Osteocyte (in vitro differentiated cells): ENCODE results near the gene AGTRAP. TPM values are rescaled to one million over a fixed set of nuclear protein-coding genes. Genes with fewer than 3 reads are reported as not detected.

Experiments used
- total RNA-seq: library from RNA; stranded (reverse); gene quantifications from 2 replicates; pipeline ENCODE4 v1.2.1, GENCODE V29; 2021

The AGTRAP gene
- total RNA-seq, 1 donor from 2014 or later = 25.4 TPM

Other genes with a start within 250 kb of the AGTRAP start
- 1.4 and 2.0 TPM in 2 replicates for gene FBXO2, start 81.7 kb upstream of the AGTRAP start, total RNA-seq
- 27.7 and 29.6 TPM in 2 replicates for gene FBXO44, start 81.3 kb upstream of the AGTRAP start, total RNA-seq
- 7.8 and 8.4 TPM in 2 replicates for gene FBXO6, start 71.9 kb upstream of the AGTRAP start, total RNA-seq
- gene MAD2L2, start 55.0 kb upstream of the AGTRAP start, total RNA-seq = 48.0 and 50.1 TPM in 2 replicates
- 0.10 and 0.21 TPM in 2 replicates for gene DRAXIN, start 44.4 kb upstream of the AGTRAP start, total RNA-seq
- gene C1orf167, start 26.1 kb downstream of the AGTRAP start, total RNA-seq = not detected in 2 replicates
- 30.5 and 33.2 TPM in 2 replicates for gene MTHFR, start 69.8 kb downstream of the AGTRAP start, total RNA-seq
- gene CLCN6, start 70.1 kb downstream of the AGTRAP start, total RNA-seq = 27.8 and 30.4 TPM in 2 replicates
- not detected in 2 replicates for gene NPPA, start 111.6 kb downstream of the AGTRAP start, total RNA-seq
- gene NPPB, start 122.8 kb downstream of the AGTRAP start, total RNA-seq = not detected in 2 replicates
- gene KIAA2013, start 190.3 kb downstream of the AGTRAP start, total RNA-seq = 45.1 and 46.9 TPM in 2 replicates
- 204 and 217 TPM in 2 replicates for gene PLOD1, start 198.6 kb downstream of the AGTRAP start, total RNA-seq
- 64.6 and 69.2 TPM in 2 replicates for gene MFN2, start 244.3 kb downstream of the AGTRAP start, total RNA-seq